ENCODE results near the gene DMBX1.

Gene DMBX1

DNA sequence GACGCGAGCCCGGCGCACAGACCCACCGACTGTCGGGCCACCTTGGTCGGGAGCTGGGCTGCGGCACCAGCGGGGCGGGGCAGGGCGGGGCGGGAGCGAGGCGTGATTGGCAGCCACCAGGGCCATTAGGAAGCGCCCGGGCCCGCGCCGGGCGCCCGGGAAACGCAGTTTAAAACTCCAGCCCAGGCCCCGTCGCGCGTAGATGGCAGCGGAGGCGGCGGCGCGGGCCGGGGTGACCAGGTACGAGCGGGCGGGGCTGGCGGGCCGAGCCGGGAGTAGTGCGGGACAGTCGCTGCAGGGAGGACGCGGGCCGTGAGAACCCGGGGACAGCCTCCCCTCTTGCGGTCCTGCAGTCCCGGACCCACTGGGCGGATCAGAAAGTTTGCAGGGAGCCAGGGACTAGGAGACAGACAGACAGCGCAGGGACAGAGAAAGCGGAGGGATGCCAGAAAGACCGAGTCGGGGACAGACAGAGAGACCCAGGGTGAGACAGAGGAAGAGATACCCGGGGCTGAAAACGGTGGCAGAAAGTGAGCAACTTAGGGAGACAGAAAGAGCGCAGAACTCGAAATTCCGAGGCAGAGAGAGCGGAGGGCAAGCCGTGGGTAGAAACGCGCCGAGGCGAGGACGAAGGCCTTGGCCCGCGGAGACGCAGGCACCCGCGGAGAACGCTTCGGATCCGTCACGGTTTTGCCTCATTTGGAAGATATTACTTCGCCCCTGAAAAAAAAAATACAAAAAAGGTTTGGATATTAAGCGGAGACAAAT lies at the start of gene DMBX1:
Gene DMBX1 (plus strand): TSS at position 199 of the 768 bp plus-strand sequence. CDS start 17,175 bp downstream, outside the sequence.
- in situ Hi-C loops (cut with MboI; ENCODE audit: low sequenced_read_pairs) = no loop called here

DNA sequence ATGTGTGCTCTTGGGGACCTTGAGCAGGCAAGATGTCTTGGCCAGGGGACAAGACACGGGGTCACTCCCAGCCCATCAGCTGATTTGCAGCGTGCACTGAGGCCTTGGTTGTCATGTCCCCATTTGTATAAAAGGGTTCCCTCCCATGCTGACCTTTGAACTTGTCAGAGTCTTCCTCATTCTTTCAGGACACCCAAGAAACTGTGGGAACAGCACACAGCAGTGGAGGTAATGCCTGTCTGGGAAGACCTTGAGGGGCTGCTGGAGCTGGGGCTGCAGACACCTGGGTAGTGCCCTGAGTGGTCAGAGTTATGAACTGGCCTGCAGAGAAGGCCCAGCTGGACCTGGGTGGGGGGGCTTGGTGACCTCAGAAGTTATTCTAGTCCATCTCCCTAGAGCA lies 49.2 kb upstream of the DMBX1 start:
- in situ Hi-C loops (cut with MboI; ENCODE audit: low sequenced_read_pairs) = no loop called here

DNA sequence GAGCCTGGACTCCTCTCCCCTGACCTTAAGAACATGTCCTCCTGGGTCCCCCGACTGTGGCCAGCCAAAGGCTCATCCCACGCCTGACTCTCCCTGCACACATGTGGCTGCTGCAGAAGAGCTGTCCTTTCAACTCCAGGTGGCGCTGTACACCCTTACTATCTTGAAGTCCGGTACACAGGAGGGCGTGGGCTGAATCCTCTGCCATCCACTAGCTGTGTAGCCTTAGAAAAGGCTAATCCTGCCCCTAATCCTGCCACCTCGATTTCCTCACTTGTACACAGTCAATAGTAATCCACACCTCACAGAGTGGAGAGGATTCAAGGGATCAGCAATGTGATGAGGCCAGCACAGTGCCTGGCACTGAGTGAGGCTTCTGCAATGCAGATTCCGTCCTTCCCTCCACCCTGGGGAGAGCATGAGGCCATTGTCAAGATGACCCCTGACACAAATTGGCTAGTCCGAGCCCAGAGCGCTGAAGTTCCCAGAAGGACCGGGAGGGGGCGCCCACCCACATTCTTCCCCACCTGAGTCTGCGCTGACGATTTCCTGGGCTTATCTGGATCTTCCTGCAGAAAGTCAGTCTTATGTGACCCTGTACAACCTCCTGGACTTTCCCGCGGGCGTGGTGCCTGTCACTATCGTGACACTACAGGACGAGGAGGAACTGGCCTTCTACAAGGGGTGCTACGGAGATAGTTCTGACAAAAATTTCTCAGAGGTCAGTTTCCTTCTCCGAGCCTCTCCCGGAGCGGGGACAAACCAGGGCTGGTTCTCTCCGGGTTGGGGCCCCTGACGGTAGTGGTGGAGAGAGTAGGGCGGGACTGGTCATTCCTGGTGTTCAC lies 47.1 kb upstream of the DMBX1 start:
- in situ Hi-C loops (cut with MboI; ENCODE audit: low sequenced_read_pairs) = no loop called here

DNA sequence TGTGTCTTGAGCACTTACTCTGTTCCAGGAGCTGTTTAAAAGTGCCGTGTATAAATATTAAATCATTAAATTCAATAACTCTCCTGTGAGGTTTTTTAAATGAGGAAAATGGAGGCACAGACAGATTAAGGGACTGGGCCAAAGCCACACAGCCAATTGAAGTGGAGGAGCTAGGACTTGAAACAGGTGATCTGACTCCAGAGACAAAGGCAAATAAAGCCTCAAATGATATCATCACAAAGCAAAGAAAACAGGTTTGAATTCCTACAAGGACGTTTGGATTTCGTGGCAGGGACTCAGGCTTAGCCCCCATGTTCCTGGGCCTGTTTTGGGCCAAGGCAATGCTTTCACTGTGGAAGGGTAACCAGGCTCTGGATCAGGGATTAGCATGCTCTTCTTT lies 45.2 kb upstream of the DMBX1 start:
- in situ Hi-C loops (cut with MboI; ENCODE audit: low sequenced_read_pairs) = no loop called here

DNA sequence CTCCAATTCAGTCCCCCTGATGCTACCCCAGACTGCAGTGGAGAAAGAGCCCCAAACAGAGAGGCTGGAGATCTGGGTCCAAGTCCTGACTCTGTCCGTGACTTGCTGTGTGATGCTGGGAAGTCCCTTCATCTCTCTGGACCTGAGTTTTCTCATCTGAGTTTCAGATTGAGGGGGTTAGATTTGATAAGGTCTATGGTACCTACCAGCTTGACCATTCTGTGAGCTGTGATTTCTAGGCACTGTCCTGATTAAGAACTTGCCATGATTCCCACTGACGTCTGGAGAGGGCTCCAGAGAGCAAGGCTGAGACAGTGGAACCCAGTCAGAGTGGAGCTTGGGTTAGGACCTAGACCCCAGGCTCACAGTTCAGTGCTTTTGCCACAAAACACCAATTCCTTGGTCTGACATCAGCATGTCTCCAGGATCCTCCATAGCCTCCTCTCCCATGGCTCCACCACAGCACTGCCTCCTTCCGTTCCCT lies 43.8 kb upstream of the DMBX1 start:
- in situ Hi-C loops (cut with MboI; ENCODE audit: low sequenced_read_pairs) = no loop called here

DNA sequence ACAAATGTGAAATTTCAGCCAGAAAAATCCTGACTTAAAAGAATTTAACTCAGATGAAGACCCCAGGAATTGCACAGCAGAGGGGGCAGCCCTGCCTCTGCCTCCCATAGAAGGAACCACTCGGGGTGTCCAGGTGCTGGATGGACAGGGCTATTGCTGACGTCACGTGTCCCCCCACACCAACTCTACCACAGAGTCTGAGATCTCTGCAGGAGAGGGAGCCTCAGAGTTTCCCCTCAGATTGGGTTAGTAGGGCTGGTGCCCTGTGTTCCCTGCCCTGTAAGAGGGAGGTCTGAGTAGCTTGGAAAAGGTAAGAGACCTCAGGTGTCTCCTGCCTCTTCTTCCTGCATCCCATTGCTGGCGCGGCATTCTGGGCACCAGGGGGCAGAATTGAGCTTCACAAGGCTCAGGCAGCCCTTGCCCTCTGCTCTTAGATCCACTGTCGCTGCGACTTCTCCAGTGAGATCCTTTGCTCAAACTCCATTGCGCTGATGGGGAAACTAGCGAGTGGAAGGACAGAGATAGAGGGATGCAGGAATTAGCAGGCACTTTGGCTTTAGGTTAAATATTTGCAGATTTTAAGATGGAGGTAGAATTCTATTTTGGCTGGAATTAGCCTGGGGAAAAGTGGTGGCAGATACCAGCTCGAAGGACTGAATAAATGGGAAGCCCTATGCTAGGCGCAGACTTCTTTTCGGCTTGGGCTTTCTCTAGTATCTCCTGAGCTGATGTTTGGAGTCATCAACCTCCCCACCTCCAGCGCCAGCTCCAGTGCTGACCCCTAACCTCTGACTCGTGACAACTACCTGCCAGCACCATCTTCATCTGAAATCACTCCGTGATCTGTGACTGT lies 42.8 kb upstream of the DMBX1 start:
- in situ Hi-C loops (cut with MboI; ENCODE audit: low sequenced_read_pairs) = no loop called here

DNA sequence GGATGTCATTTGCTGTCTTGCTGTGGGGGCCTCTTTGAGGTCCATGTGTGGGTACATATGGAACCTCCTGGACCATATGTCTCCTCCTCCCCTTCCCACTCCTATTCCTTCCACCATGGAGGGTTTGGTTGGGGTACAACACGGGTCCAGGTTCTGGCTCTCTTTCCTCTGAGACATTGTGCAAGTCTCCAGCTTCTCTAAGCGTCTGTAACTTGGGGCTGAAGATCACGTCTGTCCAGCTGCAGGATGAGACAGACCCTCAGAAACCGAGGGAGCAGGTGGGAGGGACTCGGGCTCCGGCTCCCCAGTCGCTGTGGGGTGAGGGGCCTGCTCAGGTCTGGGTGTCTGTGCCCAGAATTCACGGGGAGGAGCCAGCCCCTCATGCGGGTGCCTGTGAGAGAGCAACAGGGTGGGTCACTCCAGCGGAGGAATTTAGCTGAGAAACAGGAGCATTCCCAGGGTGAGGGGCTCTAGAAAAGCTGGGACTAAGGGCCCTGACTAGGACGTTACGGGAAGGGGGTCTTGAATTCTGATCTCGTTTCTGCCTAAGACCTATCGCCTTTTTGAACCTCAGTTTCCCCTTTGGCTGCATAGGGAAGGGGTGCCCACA lies 42.0 kb upstream of the DMBX1 start:
- in situ Hi-C loops (cut with MboI; ENCODE audit: low sequenced_read_pairs) = no loop called here

DNA sequence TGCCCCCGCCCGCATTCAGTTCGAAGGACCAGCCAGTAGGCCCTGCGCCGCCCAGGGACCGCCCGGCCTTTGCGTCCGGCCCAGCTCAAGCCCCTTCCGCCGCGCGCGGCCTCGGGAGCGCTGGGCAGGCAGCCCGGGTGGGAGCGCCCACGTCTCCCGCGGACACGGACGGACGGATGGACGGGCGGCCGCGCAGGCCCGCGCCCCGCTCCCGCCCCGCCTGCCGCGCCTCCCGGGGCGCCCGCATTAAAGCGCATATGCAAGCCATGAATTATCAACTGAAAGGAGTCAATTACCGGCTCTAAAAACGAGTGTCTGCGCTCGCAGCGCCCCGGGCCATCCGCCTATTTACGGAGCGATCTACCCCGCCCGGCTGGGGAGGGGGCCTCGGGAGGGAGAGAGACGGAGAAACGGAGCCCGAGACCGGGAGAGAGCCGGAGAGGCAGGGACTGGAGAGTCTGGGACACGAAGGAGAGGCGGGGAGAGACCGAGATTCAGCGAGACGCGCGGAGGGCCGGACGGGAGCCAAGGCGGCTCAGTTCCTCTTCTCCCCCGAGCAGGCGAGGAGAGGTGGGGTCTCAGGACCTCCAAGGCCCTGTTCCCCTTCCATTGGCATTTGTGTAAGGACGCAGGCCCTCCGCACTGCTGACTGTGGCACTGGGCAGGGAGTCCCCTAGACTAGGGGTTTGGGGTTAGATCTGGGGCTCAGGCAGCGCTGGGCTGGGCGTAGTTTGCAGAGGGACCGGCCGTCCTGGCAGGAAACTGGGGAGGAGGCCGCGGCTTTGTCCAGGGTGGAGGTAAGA lies 41.3 kb upstream of the DMBX1 start:
- in situ Hi-C loops (cut with MboI; ENCODE audit: low sequenced_read_pairs) = no loop called here

DNA sequence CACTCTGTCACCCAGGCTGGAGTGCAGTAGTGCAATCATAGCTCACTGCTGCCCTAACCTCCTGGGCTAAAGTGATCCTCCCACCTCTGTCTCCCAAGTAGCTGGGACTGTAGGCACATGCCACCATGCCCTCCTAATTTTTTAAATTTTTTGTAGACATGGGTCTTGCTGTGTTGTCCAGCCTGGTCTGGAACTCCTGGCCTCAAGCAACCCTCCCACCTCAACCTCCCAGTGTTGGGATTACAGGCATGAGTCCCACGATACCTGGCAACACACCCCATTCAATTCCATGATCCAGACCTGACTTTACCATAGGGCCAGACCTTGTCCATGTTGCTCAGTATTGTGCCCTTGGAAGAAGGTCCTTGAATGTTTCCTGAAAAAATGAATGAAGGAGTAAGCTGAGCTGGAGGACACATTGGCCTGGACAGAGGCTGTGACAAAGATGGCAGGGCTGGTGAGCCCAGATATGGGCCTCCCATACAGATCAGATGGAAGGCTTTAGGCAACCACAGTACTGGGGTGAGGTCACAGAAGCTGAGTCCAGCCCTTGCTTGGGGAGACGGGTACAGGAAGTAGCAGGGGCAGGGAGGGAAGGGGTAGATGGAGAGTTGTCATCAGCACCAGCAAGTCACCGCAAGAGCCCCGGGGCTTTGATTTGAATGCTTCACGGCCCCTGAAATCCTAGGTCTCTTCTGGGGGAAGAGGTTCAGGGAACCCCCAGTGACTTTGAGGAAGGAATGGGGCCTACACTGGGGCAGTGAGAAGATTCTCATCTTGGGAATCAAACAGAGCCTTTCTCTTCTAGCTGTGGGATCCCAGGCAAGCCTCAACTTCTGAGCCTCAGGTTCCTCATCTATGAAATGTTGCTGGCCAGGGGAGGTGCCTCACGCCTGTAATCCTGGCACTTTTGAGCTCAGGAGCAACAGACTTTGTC lies 40.1 kb upstream of the DMBX1 start:
- in situ Hi-C loops (cut with MboI; ENCODE audit: low sequenced_read_pairs) = no loop called here

DNA sequence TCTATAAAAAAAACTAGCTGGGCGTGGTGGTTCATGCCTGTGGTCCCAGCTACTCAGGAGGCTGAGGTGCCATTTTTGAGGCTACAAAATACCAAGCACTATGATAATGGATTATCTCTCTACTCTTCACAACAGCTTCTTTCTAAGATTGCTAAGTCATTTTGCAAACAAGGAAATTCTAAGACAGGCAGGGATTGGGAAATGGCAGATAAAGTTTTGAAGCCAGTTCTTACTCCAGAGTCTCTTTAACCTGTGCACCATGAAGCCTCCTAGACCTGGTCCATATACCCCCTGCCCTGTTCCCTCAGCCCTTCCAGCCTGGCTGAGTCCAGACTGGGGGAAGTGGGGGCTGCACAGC lies 39.5 kb upstream of the DMBX1 start:
- in situ Hi-C loops (cut with MboI; ENCODE audit: low sequenced_read_pairs) = no loop called here

DNA sequence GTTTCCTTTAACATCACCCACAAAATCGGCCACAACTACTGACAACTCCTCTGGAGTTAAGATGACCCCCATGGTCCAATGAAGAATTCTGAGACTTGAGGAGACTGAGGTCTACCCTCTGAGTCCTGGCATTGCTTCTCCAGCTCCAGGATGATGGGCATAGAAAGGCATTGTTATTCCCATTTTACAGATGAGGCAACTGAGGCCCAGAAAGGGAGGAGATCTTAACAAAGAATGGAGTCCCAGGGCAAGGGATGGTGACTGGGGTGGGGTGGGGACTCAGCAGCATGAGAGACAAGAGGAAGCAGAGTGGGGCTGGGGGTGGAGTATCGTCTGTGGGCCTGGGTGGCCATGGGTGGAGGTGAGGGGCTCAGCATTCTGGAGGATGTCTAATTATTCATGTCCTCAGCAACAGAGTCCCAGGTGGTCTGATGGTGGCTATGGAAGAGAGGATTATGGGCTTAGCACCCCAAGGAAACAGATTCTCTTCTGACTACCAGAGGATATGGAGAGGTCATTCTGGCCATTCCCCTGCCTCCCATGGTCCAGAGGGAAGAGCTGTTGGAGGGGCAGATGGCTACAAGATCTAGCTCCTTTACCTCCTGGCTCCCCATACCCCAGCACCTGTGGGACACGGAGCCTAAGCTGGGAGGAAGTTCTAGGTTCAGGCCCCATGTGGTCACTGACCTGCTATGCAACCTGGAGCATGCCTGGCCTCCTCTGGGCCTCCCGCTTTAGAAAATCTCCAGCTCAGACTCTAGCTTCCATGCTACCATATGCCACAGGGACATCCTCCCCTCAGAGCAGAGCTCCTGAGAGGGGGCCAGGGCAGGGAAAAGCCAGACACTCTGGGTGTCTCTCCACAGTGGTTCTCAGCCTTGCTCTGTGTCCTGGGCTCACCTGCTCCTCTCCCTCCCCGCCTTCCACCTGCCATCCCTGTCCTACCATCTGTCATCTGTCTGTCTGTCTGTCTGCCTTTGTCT lies 37.4 kb upstream of the DMBX1 start:
- in situ Hi-C loops (cut with MboI; ENCODE audit: low sequenced_read_pairs) = no loop called here

DNA sequence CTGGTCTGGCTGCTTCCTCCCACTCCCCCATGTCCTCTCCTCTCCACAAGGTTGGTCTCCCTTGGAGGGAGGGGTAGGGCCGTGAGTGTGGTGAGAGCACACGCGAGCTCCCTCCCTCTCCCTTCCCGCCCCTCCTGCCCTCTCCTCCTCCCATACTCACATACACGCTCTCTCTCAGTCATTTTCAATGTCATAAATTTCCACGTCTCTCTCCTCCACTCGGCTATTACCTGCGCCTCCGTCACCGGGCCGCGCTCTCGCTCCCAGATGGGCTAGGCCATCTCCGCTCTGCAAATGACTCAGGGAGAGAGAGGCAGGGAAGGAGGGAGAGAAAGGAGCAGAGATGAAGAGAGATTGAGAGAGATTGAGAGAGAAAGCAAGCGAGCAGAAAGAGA lies 36.7 kb upstream of the DMBX1 start:
- in situ Hi-C loops (cut with MboI; ENCODE audit: low sequenced_read_pairs) = no loop called here

DNA sequence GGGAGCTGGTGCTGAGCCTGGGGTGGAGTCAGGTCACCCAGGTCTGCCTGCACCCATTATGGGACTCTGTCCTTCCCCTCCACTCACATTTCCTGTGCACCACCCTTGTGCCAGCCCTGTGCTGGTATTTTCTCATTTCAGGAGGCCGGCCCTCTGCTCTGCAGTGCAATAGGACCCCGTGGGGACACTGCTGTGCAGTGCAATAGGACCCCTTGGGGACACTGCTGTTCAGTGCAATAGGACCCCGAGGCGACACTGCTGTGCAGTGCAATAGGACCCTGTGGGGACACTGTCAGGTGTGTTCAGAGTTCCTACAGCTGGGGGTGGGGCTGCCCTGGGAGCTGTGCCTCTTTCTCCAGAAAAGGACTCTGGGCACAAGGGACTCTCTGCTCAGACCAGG lies 36.2 kb upstream of the DMBX1 start:
- in situ Hi-C loops (cut with MboI; ENCODE audit: low sequenced_read_pairs) = no loop called here

DNA sequence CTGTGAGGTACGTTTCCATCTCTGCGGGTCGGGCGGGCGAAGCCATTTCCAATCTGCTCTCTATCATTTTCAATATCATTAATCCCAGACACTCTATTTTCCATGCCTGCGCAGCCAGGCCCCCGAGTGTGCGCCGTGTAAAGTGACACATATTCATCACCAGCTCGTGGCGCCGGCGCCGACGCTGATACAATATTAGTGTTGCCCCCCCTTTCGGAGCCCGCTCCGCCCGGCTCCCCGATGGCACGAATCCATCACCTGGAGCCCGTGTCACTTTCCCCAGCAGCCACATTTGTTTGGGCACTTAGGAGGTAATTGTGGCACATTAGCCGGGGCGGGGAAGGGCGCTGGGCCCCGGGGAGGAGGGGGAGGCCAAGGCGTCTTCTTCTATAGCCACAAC lies 33.7 kb upstream of the DMBX1 start:
- in situ Hi-C loops (cut with MboI; ENCODE audit: low sequenced_read_pairs) = no loop called here

DNA sequence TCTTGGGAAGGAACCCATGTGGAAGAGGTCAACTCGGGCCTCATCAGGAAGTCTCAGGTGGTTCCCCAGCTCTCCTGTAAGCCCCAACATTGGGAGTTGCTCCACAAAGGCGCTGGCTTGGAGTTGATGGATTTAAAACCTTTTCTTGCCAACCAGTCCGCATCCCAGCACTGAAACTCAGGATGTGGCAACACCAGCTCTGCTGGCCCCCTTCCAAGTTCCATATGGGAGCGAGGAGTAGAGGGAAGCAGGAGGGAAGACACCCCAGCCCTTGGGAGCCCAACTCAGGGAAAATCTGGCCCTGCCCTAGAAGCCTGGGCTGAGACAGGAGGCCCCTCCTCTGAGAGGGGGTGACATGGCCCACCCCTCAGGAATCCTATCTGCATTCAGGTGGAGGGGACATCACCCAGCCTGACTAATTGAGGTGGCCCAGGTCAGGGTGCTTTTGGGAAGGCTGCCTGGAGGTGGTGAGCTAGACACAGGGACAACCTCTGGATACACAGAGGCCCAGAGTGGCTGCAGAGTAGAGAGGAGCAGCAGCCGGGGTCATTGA lies 33.1 kb upstream of the DMBX1 start:
- in situ Hi-C loops (cut with MboI; ENCODE audit: low sequenced_read_pairs) = no loop called here

DNA sequence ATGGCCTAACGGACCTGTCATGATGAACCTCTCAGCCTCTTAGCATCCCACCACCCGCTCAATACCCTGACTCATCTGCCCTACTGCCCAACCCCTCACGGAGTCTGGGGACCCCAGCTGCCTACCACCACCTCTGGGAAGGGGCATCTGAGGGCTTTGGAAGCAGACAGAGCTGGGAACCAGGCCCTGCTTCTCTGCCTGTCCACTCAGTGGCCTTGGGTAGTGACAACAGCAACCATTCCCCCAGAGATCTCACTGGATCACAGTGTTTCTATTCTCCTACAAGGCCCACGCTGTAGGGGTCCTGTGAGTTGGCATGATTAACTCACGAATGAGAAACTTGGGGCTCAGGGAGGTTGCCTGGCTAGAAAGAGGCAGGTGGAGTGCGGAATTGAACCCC lies 32.5 kb upstream of the DMBX1 start:
- in situ Hi-C loops (cut with MboI; ENCODE audit: low sequenced_read_pairs) = no loop called here

DNA sequence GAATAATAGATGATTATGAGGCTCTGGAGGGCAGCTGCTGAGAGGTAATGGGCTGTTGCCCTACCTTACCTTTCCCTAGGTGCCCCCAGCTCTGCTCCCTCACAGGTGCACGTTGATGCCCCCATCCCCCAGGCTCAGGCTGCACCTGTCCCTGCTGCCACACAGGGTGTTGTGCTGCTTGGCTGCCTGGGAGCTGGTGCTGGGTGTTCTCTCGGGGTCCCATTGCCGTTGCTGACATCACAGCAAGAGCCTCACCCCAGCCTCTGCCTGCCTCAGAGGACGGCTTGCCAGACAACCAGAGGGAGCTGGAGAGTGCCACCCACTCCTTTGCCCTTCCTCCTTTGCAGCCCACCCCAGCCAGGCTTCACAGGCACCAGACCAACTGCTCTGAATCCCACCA lies 31.4 kb upstream of the DMBX1 start:
- in situ Hi-C loops (cut with MboI; ENCODE audit: low sequenced_read_pairs) = no loop called here
